ENCODE data around the gene RABIF.
A peak's percentile ranks its signal among the peaks of the same experiment; 100 is the strongest.
"Not testable (repeated sequence)": the region's sequence is repeated elsewhere in the genome, so short reads cannot be mapped to it uniquely, and the experiment has no call there.

Gene RABIF

DNA sequence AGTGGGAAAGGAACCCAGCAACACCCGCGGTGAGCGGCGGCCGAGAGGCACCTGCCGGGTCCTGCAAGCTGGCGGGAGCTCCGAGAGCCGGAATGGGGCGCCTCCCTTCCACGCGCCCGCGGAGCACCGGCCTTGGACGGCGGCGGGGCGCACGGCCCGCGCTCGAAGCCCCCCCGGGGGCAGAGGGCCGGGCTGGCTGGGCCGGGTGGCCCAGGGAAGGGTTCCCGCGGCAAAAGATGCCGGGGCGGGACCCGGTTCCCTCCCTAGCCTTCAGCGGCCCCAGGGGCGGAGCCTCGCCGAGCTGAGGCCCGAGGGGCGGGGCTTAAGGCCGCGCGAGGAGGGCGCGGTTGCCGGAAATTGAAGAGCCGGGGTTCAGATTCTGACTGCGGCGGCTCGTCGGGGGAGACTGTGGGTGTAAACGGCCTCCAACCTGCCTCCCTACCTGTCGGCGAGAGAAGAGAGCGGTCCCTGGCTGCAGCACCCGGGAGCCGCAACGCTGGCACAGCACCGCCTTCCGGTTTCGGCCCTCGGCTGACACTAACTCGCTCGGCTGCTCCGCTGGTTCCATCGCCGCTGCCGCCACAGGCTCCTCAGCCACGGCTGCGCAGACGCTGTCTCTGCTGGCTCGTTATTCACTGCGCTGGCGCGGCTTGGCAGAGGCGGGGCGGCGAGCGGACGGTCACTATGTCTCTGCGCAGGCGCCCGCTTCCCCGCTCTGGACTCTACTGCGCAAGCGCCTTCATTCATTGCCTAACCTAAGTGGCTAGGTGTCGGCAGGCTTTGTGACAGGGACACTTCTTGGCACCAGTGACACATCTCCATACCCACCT lies at the start of gene RABIF:
Gene RABIF (minus strand): TSS at position 619 of the 830 bp plus-strand sequence. CDS start 51 bp downstream, at position 568.
- peak; percentile 94 to 95 for DNase-seq (ENCODE audit: low read depth in 2 of 2)

DNA sequence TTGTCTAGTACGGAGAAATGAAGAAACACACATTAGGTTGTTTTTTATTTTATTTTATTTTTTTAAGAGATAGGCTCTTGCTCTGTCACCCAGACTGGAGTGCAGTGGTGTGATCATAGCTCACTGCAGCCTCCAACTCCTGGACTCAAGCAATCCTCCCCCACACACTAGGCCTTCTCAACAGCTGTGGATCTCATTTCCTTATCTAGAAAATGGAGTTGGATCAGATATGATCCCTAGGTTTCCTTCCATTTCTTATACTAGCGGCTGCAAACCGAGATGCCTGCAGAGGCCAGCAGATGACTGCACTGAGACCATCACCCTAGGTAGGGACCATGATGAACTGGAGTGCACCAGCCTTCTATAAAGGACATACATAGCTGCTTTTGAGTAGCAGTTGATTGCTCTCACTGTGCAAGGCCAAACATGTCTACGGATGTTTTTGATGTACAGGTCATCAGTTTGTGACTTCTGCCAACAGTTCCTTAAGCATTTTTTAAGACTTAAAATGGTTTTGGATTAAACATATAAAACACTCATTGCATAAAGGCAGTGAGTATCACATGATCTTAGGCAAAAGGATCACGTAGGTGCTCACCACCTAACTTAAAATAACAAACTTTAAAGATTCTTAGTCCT lies 49.5 kb upstream of the RABIF start:
- no peak for DNase-seq (ENCODE audit: low read depth in 2 of 2)

DNA sequence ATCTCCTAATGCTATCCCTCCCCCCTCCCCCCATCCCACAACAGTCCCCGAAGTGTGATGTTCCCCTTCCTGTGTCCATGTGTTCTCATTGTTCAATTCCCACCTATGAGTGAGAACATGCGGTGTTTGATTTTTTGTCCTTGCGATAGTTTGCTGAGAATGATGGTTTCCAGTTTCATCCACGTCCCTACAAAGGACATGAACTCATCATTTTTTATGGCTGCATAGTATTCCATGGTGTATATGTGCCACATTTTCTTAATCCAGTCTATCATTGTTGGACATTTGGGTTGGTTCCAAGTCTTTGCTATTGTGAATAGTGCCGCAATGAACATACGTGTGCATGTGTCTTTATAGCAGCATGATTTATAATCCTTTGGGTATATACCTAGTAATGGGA lies 47.5 kb upstream of the RABIF start:
- DNase-seq (ENCODE audit: low read depth in 2 of 2): not testable (repeated sequence)

DNA sequence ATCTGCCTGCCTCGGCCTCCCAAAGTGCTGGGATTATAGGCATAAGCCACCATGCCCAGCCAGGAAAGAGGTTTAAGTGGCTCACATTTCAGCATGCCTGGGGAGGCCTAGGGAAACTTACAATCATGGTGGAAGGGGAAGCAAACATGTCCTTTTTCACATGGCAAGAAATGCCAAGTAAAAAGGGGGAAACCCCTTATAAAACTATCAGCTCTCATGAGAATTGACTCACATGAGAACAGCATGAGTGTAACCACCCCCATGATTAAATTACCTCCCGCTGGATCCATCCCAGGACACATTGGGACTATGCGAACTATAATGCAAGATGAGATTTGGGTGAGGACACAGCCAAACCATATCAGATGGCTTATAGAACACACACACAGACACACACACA lies 46.9 kb upstream of the RABIF start:
- DNase-seq (ENCODE audit: low read depth in 2 of 2): no peak

DNA sequence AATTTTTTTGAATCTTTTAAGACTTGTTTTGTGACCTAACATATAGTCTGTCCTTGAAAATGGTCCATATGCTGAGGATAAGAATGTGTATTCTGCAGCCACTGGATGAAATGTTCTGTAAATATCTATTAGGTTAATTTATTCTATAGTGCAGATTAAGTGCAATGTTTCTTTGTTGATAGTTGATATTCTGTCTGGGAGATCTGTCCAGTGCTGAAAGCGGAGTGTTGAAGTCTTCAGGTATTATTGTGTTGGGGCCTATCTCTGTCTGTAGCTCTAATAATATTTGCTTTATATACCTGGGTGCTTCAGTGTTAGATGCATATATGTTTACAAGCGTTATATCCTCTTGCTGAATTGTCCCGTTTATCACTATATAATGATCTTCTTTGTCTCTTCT lies 45.8 kb upstream of the RABIF start:
- no peak for DNase-seq (ENCODE audit: low read depth in 2 of 2)

DNA sequence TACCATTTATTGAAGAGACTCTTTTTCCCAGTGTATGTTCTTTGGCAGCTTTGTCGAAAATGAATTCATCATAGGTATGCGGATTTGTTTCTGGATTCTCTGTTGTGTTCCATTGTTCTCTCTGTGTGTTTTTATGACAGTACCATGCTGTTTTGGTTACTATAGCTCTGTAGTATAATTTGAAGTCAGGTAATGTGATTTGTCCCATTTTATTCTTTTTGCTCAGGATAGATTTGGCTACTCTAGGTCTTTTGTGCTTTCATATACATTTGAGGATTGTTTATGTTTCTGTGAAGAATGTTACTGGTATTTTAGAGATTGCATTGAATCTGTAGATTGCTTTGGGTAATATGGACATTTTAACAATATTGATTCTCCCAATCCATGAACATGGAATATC lies 43.5 kb upstream of the RABIF start:
- DNase-seq (ENCODE audit: low read depth in 2 of 2): no peak

DNA sequence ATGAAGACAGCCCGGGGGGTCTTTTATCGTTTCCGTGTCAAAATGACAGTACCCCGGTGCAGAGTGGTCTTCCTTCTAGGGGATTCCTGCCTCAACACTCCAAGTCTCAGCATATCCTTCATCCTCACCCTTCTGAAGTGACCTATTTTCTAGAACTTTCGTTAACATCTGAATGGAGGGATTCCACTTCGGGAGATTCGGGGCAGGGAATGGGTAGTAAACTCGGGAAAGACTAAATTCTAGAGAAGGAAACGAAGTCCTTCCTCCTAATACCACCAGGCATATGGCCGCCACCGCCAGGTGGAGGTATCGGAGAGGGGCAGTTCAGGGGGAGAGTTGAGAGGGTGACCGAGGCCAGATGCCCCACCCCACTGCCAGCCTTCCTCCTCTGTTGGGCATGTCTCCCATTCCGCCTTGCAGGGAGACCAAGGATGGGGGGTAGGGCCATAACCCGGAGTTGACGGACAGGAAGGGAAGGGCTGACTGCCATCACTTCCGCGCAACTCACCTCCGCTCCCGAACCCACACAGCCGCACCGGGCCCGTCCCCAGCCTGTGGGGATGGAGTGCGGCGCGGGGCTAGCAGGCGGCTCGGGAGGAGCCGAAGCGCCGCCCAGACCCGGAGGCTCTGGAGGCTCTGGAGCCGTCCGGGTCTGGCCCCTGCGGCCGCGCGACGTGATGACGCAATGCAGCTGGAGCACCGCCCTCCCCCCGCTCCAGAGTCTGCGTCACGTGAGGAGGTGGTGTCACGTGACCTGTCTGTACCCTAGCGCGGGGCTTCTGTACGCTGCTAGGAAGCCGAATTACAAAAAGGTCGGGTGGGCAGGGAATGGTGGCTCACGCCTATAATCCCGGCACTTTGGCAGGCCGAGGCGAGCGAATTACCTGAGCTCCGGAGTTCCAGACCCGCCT lies 37.9 kb upstream of the RABIF start, which contains the start of gene KLHL12:
Gene KLHL12 (minus strand): TSS at position 654 of the 911 bp plus-strand sequence. CDS start 2,072 bp downstream, outside the sequence.
- peak; percentile 92 to 95 for DNase-seq (ENCODE audit: low read depth in 2 of 2)

DNA sequence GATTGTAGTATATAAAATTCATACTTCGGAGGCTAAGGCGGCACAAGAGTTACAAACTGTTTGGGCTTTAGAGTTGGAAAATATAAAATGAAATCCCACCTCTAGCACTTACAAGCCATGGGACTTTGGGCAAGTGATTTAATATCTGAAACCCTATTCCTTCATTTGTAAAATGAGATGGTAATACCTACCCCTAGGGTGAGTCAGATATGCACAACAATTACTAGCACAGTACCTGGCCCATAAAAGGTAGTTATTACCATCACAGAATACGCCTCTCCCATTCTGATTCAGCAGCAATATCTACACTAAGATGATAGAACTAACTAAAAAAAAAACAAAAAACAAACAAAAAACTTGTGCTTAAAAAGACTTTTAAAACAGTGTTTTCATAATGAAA lies 34.6 kb upstream of the RABIF start:
- no peak for DNase-seq (ENCODE audit: low read depth in 2 of 2)

DNA sequence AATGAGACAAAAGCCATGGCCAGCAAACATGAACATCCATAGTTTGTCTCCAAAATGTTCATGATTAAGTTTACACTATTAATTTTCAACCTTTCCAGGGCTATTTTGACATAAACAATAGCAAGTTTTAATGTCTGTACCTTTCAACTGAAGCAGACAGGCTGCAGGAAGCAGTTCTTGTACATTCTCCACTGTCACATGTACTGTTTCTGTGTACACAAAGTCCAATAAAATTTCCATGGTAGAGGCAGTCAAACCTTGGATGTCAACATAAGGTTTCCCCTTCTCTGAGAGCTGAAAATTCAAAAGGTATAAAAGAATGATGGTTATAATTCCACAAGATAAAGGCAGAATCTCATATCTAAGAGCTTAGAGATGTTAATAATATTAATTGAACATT lies 30.7 kb upstream of the RABIF start:
- no peak for DNase-seq (ENCODE audit: low read depth in 2 of 2)

DNA sequence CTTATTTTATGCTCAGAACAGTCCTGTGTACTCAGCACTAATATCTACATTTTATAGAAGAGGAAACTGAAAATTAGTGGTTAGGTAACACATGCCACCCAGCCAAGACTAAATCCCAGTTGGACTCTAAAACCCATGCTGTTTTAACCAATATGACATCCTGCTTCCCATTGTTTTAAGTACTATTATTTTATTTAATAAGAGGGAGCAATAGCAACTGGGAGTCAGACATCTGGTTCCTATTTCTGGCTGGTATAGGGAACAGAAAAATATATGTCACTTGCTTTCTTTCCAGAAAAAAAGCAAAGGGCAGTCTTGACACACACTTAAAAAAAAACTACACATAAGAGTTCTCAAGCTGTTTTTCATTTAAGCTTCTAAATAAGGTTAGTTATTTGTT lies 26.2 kb upstream of the RABIF start:
- no peak for DNase-seq (ENCODE audit: low read depth in 2 of 2)

DNA sequence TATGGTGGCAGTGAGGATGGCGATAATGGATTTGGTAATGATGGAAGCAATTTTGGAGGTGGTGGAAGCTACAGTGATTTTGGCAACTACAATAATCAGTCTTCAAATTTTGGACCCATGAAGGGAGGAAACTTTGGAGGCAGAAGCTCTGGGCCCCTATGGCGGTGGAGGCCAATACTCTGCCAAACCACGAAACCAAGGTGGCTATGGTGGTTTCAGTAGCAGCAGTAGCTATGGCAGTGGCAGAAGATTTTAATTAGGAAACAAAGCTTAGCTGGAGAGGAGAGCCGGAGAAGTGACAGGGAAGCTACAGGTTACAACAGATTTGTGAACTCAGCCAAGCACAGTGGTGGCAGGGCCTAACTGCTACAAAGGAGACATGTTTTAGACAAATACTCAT lies 23.5 kb upstream of the RABIF start:
- DNase-seq (ENCODE audit: low read depth in 2 of 2): not testable (repeated sequence)

DNA sequence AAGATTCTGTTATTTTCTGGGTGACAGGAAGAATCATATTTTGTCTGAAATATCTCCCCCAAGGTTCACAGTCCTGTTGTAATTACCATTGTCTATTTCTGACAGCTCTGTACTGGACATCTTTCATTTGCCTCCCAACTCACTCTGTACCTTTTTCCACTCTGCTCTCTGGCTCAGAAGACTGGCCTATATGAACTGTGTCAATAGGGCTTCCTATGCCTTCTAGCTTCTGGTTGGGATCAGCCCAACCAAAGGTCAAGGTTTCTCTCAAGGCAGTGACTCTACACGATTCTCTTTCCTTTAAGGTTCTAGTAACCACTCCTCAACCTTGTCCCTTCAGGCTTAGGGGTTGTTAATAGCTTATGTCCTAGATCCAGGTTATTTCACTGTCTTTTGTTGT lies 20.5 kb upstream of the RABIF start:
- no peak for DNase-seq (ENCODE audit: low read depth in 2 of 2)

DNA sequence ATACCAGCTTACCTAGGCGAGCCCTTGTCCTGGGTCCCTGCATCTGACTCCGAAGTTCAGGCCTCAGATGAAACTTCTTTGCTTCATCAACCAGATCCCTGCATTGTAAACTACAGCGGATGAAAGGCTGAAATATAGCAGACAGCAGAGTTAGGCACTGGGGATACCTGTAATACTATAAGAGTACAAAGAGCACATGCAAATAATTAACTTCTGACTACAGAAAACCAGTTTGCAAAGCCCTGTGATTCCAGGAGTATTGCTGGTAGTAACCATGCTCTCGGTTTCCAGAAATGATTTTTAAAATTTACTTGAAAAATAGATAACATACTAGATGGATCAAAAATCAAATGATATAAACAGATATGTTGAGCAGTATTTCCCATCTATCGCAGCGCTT lies 20.0 kb upstream of the RABIF start:
- no peak for DNase-seq (ENCODE audit: low read depth in 2 of 2)

DNA sequence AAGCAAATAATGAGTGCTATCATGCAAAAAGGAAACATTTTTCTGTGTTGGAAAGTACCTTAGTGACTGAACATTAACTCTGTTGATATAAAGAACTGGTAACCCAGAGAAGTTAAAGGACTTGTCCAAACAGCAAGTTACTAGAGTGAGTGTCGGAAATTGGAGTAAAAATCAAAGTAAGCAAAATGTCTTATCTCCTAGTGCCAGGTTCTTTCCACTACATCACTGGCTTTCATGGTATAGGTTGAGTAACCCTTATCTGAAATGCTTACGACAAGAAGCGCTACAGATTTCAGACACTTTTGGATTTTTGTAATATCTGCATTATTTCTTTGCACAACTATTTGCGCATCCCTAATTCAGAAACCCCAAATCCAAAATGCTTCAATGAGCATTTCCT lies 16.4 kb upstream of the RABIF start:
- DNase-seq (ENCODE audit: low read depth in 2 of 2): no peak

DNA sequence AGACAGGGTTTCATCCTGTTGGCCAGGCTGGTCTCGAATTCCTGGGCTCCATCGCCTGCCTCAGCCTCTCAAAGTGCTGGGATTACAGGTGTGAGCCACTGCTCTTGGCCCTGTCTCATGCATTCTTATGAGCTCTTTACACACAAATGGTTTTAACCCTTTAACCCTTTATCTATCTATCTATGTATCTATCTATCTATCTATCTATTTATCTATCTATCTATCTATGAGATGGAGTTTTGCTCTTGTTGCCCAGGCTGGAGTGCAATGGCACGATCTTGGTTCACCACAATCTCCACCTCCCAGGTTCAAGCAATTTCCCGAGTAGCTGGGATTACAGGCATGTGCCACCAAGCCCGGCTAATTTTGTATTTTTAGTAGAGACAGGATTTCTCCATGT lies 14.9 kb upstream of the RABIF start:
- DNase-seq (ENCODE audit: low read depth in 2 of 2): not testable (repeated sequence)

DNA sequence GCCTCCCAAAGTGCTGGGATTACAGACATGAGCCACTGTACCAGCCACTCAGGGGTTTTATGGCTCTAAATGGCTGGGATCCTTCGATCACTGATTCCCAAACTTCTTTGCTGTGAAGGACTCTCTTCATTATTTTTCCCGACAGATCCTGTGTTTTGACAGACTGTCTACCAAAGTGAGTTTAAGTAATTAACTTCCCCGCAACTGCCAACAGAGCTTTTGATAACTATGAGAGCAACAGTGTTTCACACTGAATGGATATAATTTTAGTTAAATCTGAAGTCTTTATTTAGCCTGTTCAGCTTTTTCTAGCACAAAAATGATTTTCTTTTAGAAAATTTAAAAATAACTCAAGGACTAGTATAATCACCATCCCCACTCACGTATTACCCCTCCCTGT lies 12.6 kb upstream of the RABIF start:
- DNase-seq (ENCODE audit: low read depth in 2 of 2): no peak

DNA sequence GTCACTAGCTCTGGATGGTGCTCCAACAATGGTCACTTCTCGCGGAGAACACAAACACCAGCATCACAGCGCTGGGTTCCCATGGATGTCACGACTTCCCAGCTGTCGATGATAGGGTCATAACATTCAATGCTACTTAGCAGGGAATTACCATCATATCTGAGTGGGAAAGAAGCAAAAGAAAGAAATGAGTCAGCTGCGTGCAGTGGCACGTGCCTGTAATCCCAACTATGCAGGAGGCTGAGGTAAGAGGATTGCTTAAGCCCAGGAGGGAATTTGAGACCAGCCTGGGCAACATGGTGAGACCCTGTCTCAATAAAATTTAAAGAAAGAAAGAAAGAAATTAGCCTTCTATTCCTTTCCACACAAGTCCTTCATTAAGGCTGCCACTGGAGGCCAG lies 3.6 kb upstream of the RABIF start:
- no peak for DNase-seq (ENCODE audit: low read depth in 2 of 2)

DNA sequence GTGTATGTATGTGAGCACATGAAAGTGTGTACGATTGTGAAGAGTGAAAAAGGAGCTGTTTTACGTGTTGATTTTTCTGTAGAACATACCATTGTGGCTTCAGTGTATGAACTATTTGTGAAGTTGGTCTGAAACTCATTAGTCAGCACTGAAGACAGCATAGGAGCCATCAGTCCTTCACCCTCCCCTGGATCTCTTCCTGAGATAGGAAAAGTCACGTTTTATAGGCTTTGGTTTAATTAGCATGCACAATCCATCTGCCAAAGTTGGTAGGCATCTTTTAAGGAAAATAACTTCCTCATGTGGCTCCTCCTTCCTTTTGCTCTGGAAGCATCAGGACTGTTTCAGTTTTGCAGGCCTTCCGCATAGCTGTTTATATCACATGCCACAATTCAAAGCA lies 1.4 kb upstream of the RABIF start:
- no peak for DNase-seq (ENCODE audit: low read depth in 2 of 2)

DNA sequence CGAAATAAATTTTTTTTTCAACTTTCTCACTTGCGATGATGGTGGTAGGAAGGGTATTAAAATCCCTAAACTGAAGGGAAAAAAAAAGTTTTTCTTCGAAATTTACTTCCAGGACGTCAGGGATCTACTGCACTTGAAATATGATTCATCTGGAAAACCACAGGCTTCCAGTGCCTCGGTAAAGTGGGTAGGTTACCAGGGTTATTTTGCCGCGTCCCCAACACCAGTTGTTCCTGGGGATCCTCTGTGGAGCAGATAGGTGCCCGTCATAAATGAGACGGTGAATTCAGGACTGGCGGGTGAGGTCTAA lies 773 bp downstream of the RABIF start:
- no peak for DNase-seq (ENCODE audit: low read depth in 2 of 2)

DNA sequence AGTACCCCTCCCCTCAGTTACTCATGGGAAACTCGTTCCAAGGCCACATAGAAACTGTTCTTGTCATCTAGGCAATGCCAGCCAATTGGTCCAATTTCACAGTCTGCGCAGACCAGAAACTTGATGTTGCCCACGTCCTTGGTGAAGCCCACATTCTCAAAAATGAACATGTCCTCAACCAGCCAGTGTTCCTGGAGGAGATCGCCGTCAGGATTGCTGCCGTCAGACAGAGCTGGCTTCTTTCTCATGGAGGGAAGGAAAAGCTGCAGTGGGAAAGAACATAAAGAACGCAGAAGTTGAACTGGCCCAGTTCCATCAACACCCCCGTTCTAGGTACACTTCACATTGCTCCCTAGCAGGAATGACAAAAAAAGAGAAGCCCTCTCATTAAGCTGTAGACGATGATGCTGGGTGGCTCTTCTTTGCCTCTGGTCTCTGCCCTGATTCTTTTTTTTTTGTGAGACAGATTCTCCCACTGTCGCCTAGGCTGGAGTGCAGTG lies 7.9 kb downstream of the RABIF start:
- DNase-seq (ENCODE audit: low read depth in 2 of 2): no peak

DNA sequence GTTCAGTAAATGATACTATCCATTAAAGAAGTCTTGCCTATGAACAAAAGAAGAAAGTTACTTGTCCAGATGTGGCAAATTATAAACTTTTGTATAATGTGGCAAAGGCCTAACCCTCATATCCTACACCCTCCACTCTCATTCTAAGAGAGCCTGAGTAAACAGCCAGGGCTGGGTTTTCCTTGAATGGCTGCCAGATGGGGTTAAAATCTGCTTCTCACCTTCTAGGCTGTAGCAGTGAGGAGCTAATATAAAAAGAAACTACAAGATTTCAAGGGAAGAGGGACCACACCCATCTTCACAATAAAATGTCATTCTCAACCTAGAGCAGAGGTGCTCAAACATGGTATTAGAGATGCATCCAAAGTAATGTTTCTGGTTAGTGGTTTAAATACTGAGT lies 8.9 kb downstream of the RABIF start:
- DNase-seq (ENCODE audit: low read depth in 2 of 2): no peak

DNA sequence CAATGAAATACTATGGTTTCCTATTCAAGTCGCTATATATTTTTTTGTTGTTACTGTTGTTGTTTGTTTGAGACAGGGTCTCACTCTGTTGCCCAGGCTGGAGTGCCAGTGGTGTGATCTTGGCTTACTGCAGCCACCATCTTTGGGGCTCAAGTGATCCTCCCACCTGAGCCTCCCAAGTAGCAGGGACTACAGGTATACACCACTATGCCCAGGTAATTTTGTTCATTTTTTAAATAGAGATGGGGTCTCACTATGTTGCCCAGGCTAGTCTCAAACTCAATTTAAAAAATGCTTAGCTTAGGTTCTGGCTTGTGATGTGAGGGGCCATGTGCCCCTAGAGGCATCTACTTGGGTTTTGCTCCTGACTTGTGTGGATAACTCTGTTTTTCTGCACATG lies 9.8 kb downstream of the RABIF start:
- DNase-seq (ENCODE audit: low read depth in 2 of 2): no peak

Measured in stimulated activated CD4-positive, alpha-beta T cell treated with anti-CD3 and anti-CD28 coated beads, Interleukin-15, amount 100 ng/mL, for 48 hours (primary cell).